Effector memory CD8-positive, alpha-beta T cell (primary cell): ENCODE measurements around the gene MXI1.

Experiments
- ATAC-seq: fragments of 150-1000 bp; cut with Tn5 transposase; replicated peaks from 2 replicates; pipeline ENCODE4 v1.10.0; 2021; ENCODE audit warnings: mild to moderate bottlenecking, moderate library complexity
- DNase-seq, 3 experiments: peaks; one replicate each; pipeline ENCODE4 v3.0.0; 2021
- H3K27ac Mint-ChIP-seq, 2 donors: one replicate each; pipeline ENCODE4 v1.8.0; 2022; ENCODE audit warnings: mild to moderate bottlenecking in 2 of 2, mixed read lengths in 2 of 2, moderate library complexity in 2 of 2
- H3K27me3 Mint-ChIP-seq, 2 donors: one replicate each; pipeline ENCODE4 v1.8.0; 2022; ENCODE audit warnings: mixed read lengths in 2 of 2
- H3K36me3 Mint-ChIP-seq: one replicate; pipeline ENCODE4 v1.8.0; 2022; ENCODE audit warnings: mild to moderate bottlenecking, moderate library complexity, mixed read lengths; ENCODE audit not compliant: insufficient read depth
- H3K4me1 Mint-ChIP-seq, 2 donors: one replicate each; pipeline ENCODE4 v1.8.0; 2022; ENCODE audit warnings: low read depth in 2 of 2, mixed read lengths in 2 of 2
- H3K4me3 Mint-ChIP-seq, 2 donors: one replicate each; pipeline ENCODE4 v1.8.0; 2022; ENCODE audit warnings: mild to moderate bottlenecking in 2 of 2, mixed read lengths in 2 of 2, moderate library complexity in 2 of 2
- H3K9me3 Mint-ChIP-seq, 2 donors: one replicate each; pipeline ENCODE4 v1.8.0; 2022; ENCODE audit warnings: mixed read lengths in 2 of 2

Gene MXI1

DNA sequence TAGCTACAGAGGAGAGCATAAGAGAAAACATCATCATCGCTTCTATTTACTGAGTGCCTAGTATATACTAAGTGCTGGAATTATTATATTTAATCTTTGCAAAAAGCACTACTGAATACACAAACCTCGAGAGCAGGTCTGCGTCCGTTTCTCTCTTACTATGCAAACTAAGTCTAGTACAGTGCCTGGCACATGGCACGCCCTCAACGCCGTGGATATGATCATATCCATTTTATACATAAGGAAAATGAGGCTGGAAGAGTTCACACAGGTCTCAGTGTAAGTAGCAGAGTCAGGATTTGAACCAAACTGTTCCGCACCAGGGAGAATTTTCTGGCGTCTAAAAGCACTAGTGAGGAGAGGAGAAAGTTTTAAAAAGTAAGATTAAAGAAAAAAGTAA lies 17.6 kb downstream of the MXI1 start:
- no peak for ATAC-seq
- Mint-ChIP-seq H3K4me3 (peak overlapping the region; percentile 95 to 96), H3K27ac (no peak overlapping the region), H3K36me3 (peaks cover 12% of the 10 kb centered on the region), H3K27me3 (peaks cover 0 to 6% of the 10 kb centered on the region in 2 donors), H3K4me1 (peaks cover 21 to 24% of the 10 kb centered on the region in 2 donors), H3K9me3 (no peaks in the 10 kb centered on the region)
- no peak for DNase-seq

DNA sequence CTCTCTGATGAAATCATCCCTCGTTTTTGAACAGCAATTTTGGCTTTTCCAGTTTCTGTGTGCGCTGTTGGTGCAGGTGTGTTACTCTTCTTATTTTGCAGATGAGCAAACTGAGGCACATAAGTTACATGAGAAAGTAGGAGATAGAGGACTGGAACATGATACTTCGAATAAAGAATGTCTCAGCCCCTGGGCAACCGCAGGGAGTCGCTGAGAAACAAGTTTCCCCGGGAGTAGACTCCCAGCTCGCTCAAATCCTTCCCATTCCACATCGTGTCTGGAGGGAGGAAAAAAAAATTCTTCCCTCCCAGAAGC lies 18.0 kb downstream of the MXI1 start:
- Mint-ChIP-seq H3K27me3 (peaks cover 0 to 6% of the 10 kb centered on the region in 2 donors), H3K4me1 (peaks cover 21 to 24% of the 10 kb centered on the region in 2 donors), H3K9me3 (no peaks in the 10 kb centered on the region), H3K4me3 (peak overlapping the region; percentile 95 to 96), H3K36me3 (peaks cover 12% of the 10 kb centered on the region), H3K27ac (no peak overlapping the region)
- ATAC-seq: no peak
- no peak for DNase-seq

DNA sequence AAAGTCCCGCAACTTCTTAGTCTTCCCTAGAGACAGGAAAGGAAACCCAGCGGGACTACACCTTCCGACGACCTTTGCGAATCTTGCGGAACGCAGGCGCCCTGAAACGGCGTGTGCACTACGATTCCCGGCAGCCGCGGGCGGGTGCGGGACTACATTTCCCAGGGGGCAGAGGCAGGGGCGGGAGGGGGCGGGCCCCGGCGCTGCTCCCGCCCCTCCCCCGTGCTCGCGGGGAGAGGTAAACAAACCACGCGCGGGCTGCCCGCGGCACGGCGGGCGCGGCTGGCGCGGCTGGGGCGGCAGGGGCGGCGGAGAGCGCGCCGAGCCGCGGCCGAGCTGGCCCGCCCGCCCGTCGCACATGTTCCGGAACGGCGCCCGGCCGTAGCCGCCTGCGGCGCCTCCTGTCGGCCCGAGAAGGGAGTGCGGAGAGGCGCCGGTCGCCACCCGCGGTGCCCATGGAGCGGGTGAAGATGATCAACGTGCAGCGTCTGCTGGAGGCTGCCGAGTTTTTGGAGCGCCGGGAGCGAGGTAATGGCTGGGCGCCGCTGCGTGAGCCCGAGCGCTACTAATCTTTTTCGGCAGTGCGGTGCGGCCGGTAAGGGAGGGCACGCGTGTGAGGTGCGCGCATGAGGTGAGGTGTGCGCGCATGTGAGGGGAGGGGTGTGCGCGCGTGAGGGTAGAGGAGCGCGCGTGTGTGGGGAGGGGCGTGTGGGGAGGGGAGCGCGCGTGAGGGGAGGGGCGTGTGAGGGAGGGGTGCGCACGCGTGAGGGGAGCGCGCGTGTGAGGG lies 18.5 kb downstream of the MXI1 start:
- H3K9me3 Mint-ChIP-seq: no peaks in the 10 kb centered on the region
- peak overlapping the region; percentile 95 to 96 for H3K4me3 Mint-ChIP-seq
- DNase-seq (peak; percentile 77 to 86 (median 85)), ATAC-seq (peak; percentile 70)
- H3K27ac Mint-ChIP-seq: peak overlapping the region; percentile 83 to 93
- H3K36me3 Mint-ChIP-seq: peaks cover 12% of the 10 kb centered on the region
- H3K4me1 Mint-ChIP-seq: peaks cover 21 to 24% of the 10 kb centered on the region in 2 donors
- H3K27me3 Mint-ChIP-seq: peaks cover 0 to 6% of the 10 kb centered on the region in 2 donors

DNA sequence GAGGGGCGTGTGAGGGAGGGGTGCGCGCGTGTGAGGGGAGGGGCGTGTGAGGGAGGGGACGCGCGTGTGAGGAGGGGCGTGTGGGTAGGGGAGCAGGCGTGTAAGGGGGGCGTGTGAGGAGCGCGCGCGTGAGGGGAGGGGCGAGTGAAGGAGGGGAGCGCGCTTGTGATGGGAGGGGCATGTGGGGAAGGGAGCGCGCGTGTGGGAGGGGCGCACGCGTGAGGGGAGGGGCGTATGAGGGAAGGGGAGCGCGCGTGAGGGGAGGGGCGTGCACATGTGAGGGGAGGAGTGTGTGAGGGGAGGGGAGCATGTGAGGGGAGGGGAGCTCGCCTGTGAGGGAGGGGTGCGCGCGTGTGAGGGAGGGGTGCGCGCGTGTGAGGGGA lies 19.1 kb downstream of the MXI1 start:
- Mint-ChIP-seq H3K27ac (peak overlapping the region; percentile 83 to 93), H3K4me1 (peaks cover 21 to 22% of the 10 kb centered on the region in 2 donors), H3K4me3 (peak overlapping the region; percentile 95 to 96), H3K9me3 (no peaks in the 10 kb centered on the region), H3K36me3 (peaks cover 12% of the 10 kb centered on the region), H3K27me3 (peaks cover 0 to 6% of the 10 kb centered on the region in 2 donors)
- ATAC-seq: peak; percentile 22
- peak; percentile 78 to 82 (median 80) for DNase-seq

DNA sequence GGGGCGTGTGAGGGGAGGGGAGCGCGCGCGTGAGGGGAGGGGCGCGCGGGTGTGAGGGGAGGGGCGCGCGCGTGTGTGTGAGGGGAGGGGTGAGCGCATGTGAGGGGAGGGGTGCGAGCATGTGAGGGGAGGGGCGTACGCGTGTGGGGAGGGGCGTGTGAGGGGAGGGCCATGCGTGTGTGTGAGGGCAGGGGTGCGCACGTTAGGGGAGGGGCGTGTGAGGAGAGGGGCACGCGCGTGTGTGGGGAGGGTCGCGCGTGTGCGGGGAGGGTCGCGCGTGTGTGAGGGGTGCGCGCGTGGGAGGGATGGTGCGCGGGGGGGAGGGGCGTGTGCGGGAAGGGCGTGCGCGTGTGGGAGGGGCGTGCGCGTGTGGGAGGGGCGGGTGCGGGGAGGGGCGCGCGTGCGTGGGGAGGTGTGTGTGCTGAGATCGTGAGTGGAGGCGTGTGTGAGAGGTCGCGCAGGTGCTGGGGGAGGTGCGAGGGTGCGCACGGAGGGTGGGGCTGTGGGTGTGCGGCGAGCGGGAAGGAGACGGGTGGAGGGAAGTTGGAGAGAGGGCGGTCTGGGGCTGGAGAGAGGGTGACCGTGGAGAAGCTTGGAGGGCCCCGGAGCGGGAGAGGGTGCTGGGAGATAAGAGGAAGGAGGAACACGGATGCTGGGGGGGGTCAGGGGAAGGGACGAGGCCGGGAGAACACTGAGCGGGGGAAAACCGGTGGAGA lies 19.7 kb downstream of the MXI1 start:
- peak; percentile 43 to 64 (median 57) for DNase-seq

DNA sequence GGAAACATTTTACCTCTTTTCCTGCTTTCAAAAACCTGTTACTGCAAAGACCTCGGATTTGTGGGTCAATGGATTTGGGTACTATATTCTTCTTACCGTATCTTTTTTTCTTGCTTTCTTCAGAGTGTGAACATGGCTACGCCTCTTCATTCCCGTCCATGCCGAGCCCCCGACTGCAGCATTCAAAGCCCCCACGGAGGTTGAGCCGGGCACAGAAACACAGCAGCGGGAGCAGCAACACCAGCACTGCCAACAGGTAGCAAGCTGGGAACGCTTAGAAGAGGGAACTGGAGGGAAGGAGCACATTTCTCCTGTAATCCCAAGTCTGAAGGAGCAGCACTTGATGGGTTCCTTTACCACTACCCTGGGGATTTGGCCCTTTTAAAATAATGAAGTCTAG lies 20.7 kb downstream of the MXI1 start:
- ATAC-seq: no peak
- DNase-seq: no peak
- Mint-ChIP-seq H3K4me3 (peak overlapping the region; percentile 51 to 95), H3K27ac (no peak overlapping the region), H3K36me3 (peaks cover 12% of the 10 kb centered on the region), H3K9me3 (no peaks in the 10 kb centered on the region), H3K27me3 (peaks cover 0 to 1% of the 10 kb centered on the region in 2 donors), H3K4me1 (peaks cover 12 to 15% of the 10 kb centered on the region in 2 donors)

More for the DNA sequence above, 19.7 kb downstream of the MXI1 start:
- ATAC-seq: peak; percentile 35
- Mint-ChIP-seq H3K4me1 (peaks cover 15 to 17% of the 10 kb centered on the region in 2 donors), H3K36me3 (peaks cover 12% of the 10 kb centered on the region), H3K9me3 (no peaks in the 10 kb centered on the region), H3K4me3 (peak overlapping the region; percentile 95 to 96), H3K27me3 (peaks cover 0 to 6% of the 10 kb centered on the region in 2 donors), H3K27ac (peak overlapping the region; percentile 83 to 93)

DNA sequence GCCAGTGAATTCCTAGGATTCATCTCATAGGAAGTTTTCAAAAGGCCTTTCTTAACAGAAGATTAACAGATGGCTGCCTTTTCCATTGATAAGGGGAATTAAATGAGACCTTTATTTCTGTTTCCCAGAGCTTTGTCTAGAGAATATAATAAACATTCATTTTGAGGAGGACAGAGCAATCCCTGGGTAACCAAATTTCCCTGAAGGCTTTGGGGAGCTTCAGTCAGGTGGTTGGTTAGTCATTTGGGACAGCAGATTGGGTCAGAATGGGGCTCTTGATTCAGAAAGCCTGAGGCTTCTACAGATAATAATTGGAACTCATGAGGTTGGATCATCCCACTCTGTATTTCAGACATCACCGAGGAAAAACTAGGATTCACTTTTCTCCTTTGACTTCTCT lies 21.8 kb downstream of the MXI1 start:
- Mint-ChIP-seq H3K36me3 (peaks cover 12% of the 10 kb centered on the region), H3K4me1 (peaks cover 12 to 15% of the 10 kb centered on the region in 2 donors), H3K27me3 (no peaks in the 10 kb centered on the region), H3K27ac (no peak overlapping the region), H3K9me3 (no peaks in the 10 kb centered on the region), H3K4me3 (no peak overlapping the region)
- ATAC-seq (no peak), DNase-seq (no peak)

DNA sequence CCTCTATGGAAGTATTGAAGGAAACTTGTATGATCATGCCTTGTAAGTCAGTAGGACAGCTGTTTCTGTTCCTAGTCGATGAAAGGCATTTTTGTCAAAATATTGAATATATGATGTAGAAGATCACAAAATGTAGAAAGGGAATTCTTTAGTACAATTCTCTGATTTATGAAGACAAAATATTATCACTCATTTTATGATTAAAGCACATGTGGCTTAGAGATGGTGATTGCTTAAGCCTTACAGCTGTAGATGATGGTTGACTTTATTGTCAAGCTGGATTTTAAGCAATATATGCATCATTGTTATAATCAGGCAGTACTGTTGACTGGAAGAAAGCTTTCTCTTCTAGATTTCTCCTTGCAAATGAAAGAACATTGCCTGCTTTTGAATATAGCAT lies 26.4 kb downstream of the MXI1 start:
- Mint-ChIP-seq H3K36me3 (no peaks in the 10 kb centered on the region), H3K27me3 (no peaks in the 10 kb centered on the region), H3K27ac (no peak overlapping the region), H3K9me3 (no peaks in the 10 kb centered on the region), H3K4me3 (no peak overlapping the region), H3K4me1 (no peaks in the 10 kb centered on the region)
- no peak for DNase-seq
- no peak for ATAC-seq

DNA sequence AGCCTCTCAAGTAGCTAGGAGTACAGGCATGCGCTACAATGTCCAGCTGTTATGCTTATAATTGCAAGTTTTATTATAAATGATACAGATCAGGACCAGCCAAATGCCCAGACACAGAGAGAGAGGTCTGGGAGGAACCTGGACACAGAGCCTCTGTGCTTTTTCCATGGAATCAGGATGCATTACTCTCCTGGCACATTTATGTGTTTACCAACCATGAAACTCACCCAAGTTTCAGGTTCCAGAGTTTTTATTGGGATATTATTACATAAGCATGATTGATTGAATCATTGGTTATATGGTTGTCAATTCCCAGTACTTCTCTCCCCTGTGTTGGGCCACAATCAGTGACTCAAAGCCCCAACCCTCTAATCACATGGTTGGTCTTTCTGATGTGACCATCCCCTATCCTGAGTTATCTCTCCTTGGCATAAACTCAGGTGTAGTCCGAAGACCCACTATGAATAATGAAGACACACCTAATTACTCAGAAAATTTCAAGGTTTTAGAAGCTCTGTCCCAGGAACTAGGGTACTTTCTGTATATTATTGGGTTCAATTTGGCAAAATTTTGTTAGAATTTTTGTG lies 30.6 kb downstream of the MXI1 start:
- ATAC-seq: no peak
- Mint-ChIP-seq H3K27ac (no peak overlapping the region), H3K4me3 (no peak overlapping the region), H3K4me1 (peaks cover 16 to 19% of the 10 kb centered on the region in 2 donors), H3K27me3 (peaks cover 0 to 5% of the 10 kb centered on the region in 2 donors), H3K9me3 (no peaks in the 10 kb centered on the region), H3K36me3 (no peaks in the 10 kb centered on the region)
- DNase-seq: no peak

DNA sequence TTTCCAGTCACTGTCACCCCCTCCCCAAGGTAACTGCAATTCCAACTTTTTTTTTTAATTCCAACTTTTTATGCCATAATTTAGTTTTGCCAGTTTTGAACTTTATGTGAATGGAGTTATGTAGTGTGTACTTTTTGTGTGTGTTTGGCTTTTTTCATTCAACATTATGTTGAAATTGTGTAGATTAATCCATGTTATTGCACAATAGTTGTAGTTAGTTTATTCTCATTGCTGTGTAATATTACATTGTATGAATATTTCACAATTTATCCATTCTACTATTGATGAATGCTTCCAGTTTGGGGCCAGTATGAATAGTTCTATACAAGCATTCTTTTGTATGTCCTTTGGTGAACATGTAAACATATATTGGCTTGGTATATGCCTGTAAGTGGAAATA lies 32.5 kb downstream of the MXI1 start:
- ATAC-seq: no peak
- no peak overlapping the region for H3K4me3 Mint-ChIP-seq

DNA sequence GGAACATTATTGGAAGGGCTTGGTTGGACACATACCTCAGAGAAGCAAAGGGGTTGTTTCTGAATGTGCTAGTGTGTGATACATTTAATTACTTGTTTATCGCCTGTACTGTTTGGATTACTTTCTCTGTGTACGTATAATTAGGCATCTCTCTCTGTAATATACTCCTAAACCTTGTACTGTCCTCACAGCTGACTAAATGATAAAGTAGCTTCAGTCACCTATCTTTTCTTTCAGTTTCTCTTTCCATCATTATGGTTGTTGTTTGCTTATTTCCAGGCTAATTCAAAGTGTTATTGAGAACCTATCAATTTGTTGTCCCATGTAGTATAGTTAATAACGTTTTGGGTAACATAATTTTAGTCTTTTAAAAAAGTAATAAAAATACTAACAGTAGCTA lies 34.0 kb downstream of the MXI1 start:
- Mint-ChIP-seq H3K36me3 (no peaks in the 10 kb centered on the region), H3K9me3 (no peaks in the 10 kb centered on the region), H3K27me3 (peaks cover 0 to 5% of the 10 kb centered on the region in 2 donors), H3K27ac (peak overlapping the region; percentile 16 to 45), H3K4me1 (peaks cover 16 to 19% of the 10 kb centered on the region in 2 donors), H3K4me3 (peak overlapping the region; percentile 52 to 58)
- DNase-seq (no peak), ATAC-seq (peak; percentile 73)

More for the DNA sequence above, 32.5 kb downstream of the MXI1 start:
- Mint-ChIP-seq H3K27me3 (peaks cover 0 to 5% of the 10 kb centered on the region in 2 donors), H3K27ac (no peak overlapping the region), H3K9me3 (no peaks in the 10 kb centered on the region), H3K36me3 (no peaks in the 10 kb centered on the region), H3K4me1 (peaks cover 16 to 19% of the 10 kb centered on the region in 2 donors)
- DNase-seq: no peak

DNA sequence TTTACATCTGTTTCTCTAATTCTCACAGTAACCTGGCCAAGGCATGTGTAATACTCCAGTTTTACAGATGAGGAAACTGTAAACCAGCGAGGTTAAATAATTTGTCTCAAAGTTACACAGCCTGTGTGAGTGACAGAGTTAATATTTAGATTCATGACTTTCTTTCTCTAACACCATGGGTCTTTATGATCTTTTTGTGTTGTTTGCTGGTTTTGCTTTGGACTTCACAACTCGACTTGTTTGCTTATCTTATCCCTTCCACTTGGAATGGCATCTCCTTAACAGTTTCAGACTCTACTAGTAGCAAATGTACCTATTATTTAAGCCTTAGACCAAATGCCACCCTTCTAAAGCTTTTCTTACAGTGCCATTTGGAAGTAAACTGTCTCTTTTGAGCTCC lies 34.4 kb downstream of the MXI1 start:
- Mint-ChIP-seq H3K4me3 (peak overlapping the region; percentile 52 to 58), H3K27ac (peak overlapping the region; percentile 16 to 64), H3K27me3 (peaks cover 0 to 5% of the 10 kb centered on the region in 2 donors)

DNA sequence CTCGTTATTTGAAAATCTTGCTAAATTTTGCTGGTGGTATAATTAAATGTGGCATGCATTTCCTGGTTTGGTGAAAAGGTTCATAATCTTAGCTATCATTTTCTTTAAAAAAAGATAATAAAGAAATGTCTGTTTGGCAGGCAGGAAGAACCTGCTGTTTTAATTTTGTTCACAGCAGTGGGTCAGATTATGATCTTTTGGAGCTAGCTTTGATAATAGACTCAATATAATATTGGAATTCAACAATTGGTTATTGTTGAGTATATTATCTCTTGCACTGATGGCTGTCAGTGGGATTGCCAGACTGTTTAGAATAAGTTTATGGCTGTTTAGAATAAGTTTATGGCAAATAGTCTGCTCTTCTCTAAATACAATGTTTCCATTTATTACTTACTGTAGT lies 35.1 kb downstream of the MXI1 start:
- peak overlapping the region; percentile 52 to 58 for H3K4me3 Mint-ChIP-seq
- H3K27ac Mint-ChIP-seq: peak overlapping the region; percentile 16 to 64

More for the DNA sequence above, 34.4 kb downstream of the MXI1 start:
- ATAC-seq (peak; percentile 49), DNase-seq (no peak)
- no peaks in the 10 kb centered on the region for H3K36me3 Mint-ChIP-seq
- H3K4me1 Mint-ChIP-seq: peaks cover 16 to 19% of the 10 kb centered on the region in 2 donors
- no peaks in the 10 kb centered on the region for H3K9me3 Mint-ChIP-seq

More for the DNA sequence above, 35.1 kb downstream of the MXI1 start:
- Mint-ChIP-seq H3K36me3 (no peaks in the 10 kb centered on the region), H3K27me3 (peaks cover 0 to 5% of the 10 kb centered on the region in 2 donors), H3K9me3 (no peaks in the 10 kb centered on the region), H3K4me1 (peaks cover 16 to 19% of the 10 kb centered on the region in 2 donors)
- DNase-seq: no peak
- no peak for ATAC-seq
